ENCODE results near the gene ANTXR1.

The ANTXR1 gene

GRCh38 chr2:69205076-69205475, 192.1 kb downstream of the ANTXR1 start:
- Histone ChIP-seq H3K4me1 (ENCODE audit: low read depth, poor library complexity, severe bottlenecking) (no peaks in the 10 kb centered on the region), H3K9ac (no peak overlapping the region), H2AFZ (ENCODE audit: low read depth) (no peak overlapping the region), H3K4me2 (no peak overlapping the region), H3K27me3 (ENCODE audit: insufficient read depth, low read depth) (no peaks in the 10 kb centered on the region), H3K36me3 (ENCODE audit: insufficient read depth) (no peaks in the 10 kb centered on the region), H4K20me1 (ENCODE audit: insufficient read depth) (no peaks in the 10 kb centered on the region), H3K4me3 (IDR thresholded peaks at IDR 0.05; ENCODE audit: insufficient read depth, low read depth, low read length) (no peak overlapping the region), H3K79me2 (ENCODE audit: insufficient read depth, low read depth) (no peaks in the 10 kb centered on the region), H3K27ac (no peak overlapping the region)
- TF ChIP-seq, protein P1, sequence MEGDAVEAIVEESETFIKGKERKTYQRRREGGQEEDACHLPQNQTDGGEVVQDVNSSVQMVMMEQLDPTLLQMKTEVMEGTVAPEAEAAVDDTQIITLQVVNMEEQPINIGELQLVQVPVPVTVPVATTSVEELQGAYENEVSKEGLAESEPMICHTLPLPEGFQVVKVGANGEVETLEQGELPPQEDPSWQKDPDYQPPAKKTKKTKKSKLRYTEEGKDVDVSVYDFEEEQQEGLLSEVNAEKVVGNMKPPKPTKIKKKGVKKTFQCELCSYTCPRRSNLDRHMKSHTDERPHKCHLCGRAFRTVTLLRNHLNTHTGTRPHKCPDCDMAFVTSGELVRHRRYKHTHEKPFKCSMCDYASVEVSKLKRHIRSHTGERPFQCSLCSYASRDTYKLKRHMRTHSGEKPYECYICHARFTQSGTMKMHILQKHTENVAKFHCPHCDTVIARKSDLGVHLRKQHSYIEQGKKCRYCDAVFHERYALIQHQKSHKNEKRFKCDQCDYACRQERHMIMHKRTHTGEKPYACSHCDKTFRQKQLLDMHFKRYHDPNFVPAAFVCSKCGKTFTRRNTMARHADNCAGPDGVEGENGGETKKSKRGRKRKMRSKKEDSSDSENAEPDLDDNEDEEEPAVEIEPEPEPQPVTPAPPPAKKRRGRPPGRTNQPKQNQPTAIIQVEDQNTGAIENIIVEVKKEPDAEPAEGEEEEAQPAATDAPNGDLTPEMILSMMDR (conservative IDR thresholded peaks at IDR 0.05; ENCODE audit: low read depth, low read length): no peak

DNA sequence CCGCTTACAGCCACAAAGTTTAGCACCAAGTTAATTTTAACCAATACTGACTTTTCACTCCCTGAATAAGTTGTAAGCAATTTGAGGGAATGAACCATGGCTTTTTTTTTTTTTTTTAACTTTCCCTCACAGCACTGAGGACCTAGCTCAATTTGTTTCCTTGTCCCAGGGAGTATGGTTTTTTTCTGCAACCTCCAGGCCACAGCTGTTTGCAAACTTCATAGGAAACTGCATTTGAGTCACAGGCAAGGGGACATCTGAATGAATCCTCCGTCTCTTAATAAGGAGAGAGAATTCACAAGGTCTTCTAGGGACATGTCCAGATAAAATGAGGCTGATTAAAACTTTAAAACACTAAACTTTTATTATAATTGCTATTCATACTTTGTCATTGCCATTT, 192.5 kb downstream of the ANTXR1 start:
- Histone ChIP-seq H3K9ac (no peak overlapping the region), H3K4me3 (IDR thresholded peaks at IDR 0.05; ENCODE audit: insufficient read depth, low read depth, low read length) (no peak overlapping the region), H3K36me3 (ENCODE audit: insufficient read depth) (no peaks in the 10 kb centered on the region), H3K27me3 (ENCODE audit: insufficient read depth, low read depth) (no peaks in the 10 kb centered on the region), H3K4me1 (ENCODE audit: low read depth, poor library complexity, severe bottlenecking) (no peaks in the 10 kb centered on the region), H3K4me2 (no peak overlapping the region), H4K20me1 (ENCODE audit: insufficient read depth) (no peaks in the 10 kb centered on the region), H3K27ac (no peak overlapping the region), H3K79me2 (ENCODE audit: insufficient read depth, low read depth) (no peaks in the 10 kb centered on the region), H2AFZ (ENCODE audit: low read depth) (no peak overlapping the region)
- TF ChIP-seq, protein P1 (conservative IDR thresholded peaks at IDR 0.05; ENCODE audit: low read depth, low read length): no peak

DNA sequence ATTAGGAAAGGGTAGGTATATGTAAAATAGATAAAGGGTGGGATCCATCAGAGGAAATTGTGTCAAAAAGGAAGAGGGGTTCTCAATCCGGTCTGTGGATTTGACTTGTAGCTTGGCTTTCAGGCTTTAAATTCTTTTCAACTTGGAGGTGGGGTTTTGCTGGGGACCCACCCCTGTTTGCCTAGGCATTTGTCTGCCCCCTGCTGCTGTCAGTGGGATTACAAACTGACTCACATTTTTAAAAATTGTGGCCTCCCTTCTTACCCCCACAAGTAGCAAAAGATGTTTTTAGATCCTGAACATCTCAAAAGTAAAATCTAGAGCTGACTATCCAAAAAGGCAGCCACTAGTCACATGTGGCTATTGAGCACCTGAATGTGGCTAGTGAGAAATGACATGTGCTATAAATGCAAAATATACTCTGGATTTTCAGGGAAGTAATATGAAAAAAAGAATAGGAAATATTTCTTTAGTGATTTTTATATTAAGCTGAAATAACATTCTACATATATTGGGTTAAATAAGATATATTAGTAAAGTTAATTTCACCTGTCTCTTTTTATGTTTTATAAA, 195.1 kb downstream of the ANTXR1 start:
- no peak overlapping the region for H3K9ac ChIP-seq
- H3K27ac ChIP-seq: no peak overlapping the region
- no peaks in the 10 kb centered on the region for H3K36me3 ChIP-seq (ENCODE audit: insufficient read depth)
- H4K20me1 ChIP-seq (ENCODE audit: insufficient read depth): no peaks in the 10 kb centered on the region
- no peak overlapping the region for H3K4me2 ChIP-seq
- H3K79me2 ChIP-seq (ENCODE audit: insufficient read depth, low read depth): no peaks in the 10 kb centered on the region
- no peak overlapping the region for H3K4me3 ChIP-seq (IDR thresholded peaks at IDR 0.05; ENCODE audit: insufficient read depth, low read depth, low read length)
- H2AFZ ChIP-seq (ENCODE audit: low read depth): no peak overlapping the region
- H3K27me3 ChIP-seq (ENCODE audit: insufficient read depth, low read depth): no peaks in the 10 kb centered on the region
- TF ChIP-seq, protein P1 (conservative IDR thresholded peaks at IDR 0.05; ENCODE audit: low read depth, low read length): no peak
- H3K4me1 ChIP-seq (ENCODE audit: low read depth, poor library complexity, severe bottlenecking): no peaks in the 10 kb centered on the region

GRCh38 chr2:69209482-69209881, 196.5 kb downstream of the ANTXR1 start:
- Histone ChIP-seq H3K9ac (no peak overlapping the region), H3K79me2 (ENCODE audit: insufficient read depth, low read depth) (no peaks in the 10 kb centered on the region), H2AFZ (ENCODE audit: low read depth) (no peak overlapping the region), H3K4me1 (ENCODE audit: low read depth, poor library complexity, severe bottlenecking) (no peaks in the 10 kb centered on the region), H3K4me3 (IDR thresholded peaks at IDR 0.05; ENCODE audit: insufficient read depth, low read depth, low read length) (no peak overlapping the region), H3K4me2 (no peak overlapping the region), H4K20me1 (ENCODE audit: insufficient read depth) (no peaks in the 10 kb centered on the region), H3K27me3 (ENCODE audit: insufficient read depth, low read depth) (no peaks in the 10 kb centered on the region), H3K27ac (no peak overlapping the region), H3K36me3 (ENCODE audit: insufficient read depth) (no peaks in the 10 kb centered on the region)
- TF ChIP-seq, protein P1 (conservative IDR thresholded peaks at IDR 0.05; ENCODE audit: low read depth, low read length): no peak

Data from KMS-11 (cell line).